Measurements from ENCODE around the gene PLA2G4A. TPM values are rescaled to one million over a fixed set of nuclear protein-coding genes. Genes with fewer than 3 reads are reported as not detected.

PLA2G4A gene
- total RNA-seq, 1 experiment from 2014 or later = 8.6 TPM

- no peak overlapping the region for H3K4me2 ChIP-seq (ENCODE audit: low read length)
- no peak overlapping the region for H3K27ac ChIP-seq (ENCODE audit: low read depth, low read length)
- H3K27me3 ChIP-seq (ENCODE audit: insufficient read depth, low read length) = no peaks in the 10 kb centered on the region
- no peak overlapping the region for H3K9ac ChIP-seq (ENCODE audit: low read length)
- H3K4me1 ChIP-seq (ENCODE audit: control insufficient read depth in 1 of 2, insufficient read depth in 2 of 2, low read length in 2 of 2) = no peaks in the 10 kb centered on the region
- CTCF ChIA-PET = no interaction called here
- H3K9me2 ChIP-seq (ENCODE audit: insufficient read depth) = no peaks in the 10 kb centered on the region
- no peaks in the 10 kb centered on the region for H3K79me2 ChIP-seq (ENCODE audit: insufficient read depth, low read length)
- H3K9me3 ChIP-seq (ENCODE audit: control insufficient read depth in 1 of 2, insufficient read depth in 1 of 2, low read depth in 1 of 2, low read length in 2 of 2) = no peaks in the 10 kb centered on the region
- intact Hi-C loops (cut with micrococcal nuclease) = no loop called here
- no peaks in the 10 kb centered on the region for H4K20me1 ChIP-seq (ENCODE audit: insufficient read depth)
- POLR2A ChIA-PET = no interaction called here
- no peak overlapping the region for H3K4me3 ChIP-seq (replicated peaks in 1 of 2; ENCODE audit: low read depth in 1 of 2, low read length in 2 of 2)
- RAD21 ChIA-PET (ENCODE audit: low non-redundant PET in 1 of 2, low total read pairs in 2 of 2, uncharacterized antibody in 2 of 2, unreplicated experiment in 2 of 2) = no interaction called here
- ATAC-seq (no peak), DNase-seq (ENCODE audit: low read depth, low spot score) (no peak)
- H3K36me3 ChIP-seq (ENCODE audit: control insufficient read depth in 1 of 2, insufficient read depth in 2 of 2, low read length in 2 of 2) = no peaks in the 10 kb centered on the region
- no peak overlapping the region for H2AFZ ChIP-seq (ENCODE audit: low read depth, low read length, poor library complexity, severe bottlenecking)
- TF ChIP-seq ATF3 (IDR thresholded peaks at IDR 0.05) (no peak), FOSL1 (IDR thresholded peaks at IDR 0.05; ENCODE audit: low read depth) (no peak), MAX (IDR thresholded peaks at IDR 0.05) (no peak), EGR1 (IDR thresholded peaks at IDR 0.05; ENCODE audit: low read depth) (no peak), SP1 (IDR thresholded peaks at IDR 0.05; ENCODE audit: low read depth) (no peak), CEBPB (IDR thresholded peaks at IDR 0.05; ENCODE audit: low read depth) (no peak), ELF1 (IDR thresholded peaks at IDR 0.05; ENCODE audit: borderline replicate concordance, low read depth) (no peak), JUND (IDR thresholded peaks at IDR 0.05) (no peak), YY1 (IDR thresholded peaks at IDR 0.05; ENCODE audit: extremely low read depth, insufficient replicate concordance, low read depth, low read length) (no peak), ZNF274 (IDR thresholded peaks at IDR 0.05; ENCODE audit: low read depth, low read length) (no peak), SRF (IDR thresholded peaks at IDR 0.05; ENCODE audit: low read depth) (no peak), CBX3 (IDR thresholded peaks at IDR 0.05; ENCODE audit: low read depth) (no peak)
- no TSS peak for BruUV-seq (replicated peaks)
These were observed 31.2 kb downstream of the PLA2G4A start for GRCh38 chr1:186859995-186860394.

- H3K9me2 ChIP-seq (ENCODE audit: insufficient read depth) = no peaks in the 10 kb centered on the region
- no peaks in the 10 kb centered on the region for H3K36me3 ChIP-seq (ENCODE audit: control insufficient read depth in 1 of 2, insufficient read depth in 2 of 2, low read length in 2 of 2)
- H3K4me3 ChIP-seq (replicated peaks in 1 of 2; ENCODE audit: low read depth in 1 of 2, low read length in 2 of 2) = no peak overlapping the region
- H3K4me1 ChIP-seq (ENCODE audit: control insufficient read depth in 1 of 2, insufficient read depth in 2 of 2, low read length in 2 of 2) = no peaks in the 10 kb centered on the region
- intact Hi-C loops (cut with micrococcal nuclease) = no loop called here
- no peaks in the 10 kb centered on the region for H3K9me3 ChIP-seq (ENCODE audit: control insufficient read depth in 1 of 2, insufficient read depth in 1 of 2, low read depth in 1 of 2, low read length in 2 of 2)
- no peaks in the 10 kb centered on the region for H3K27me3 ChIP-seq (ENCODE audit: insufficient read depth, low read length)
- no peak overlapping the region for H3K9ac ChIP-seq (ENCODE audit: low read length)
- H3K79me2 ChIP-seq (ENCODE audit: insufficient read depth, low read length) = no peaks in the 10 kb centered on the region
- RAD21 ChIA-PET (ENCODE audit: low non-redundant PET in 1 of 2, low total read pairs in 2 of 2, uncharacterized antibody in 2 of 2, unreplicated experiment in 2 of 2) = no interaction called here
- ATAC-seq = no peak
- H3K27ac ChIP-seq (ENCODE audit: low read depth, low read length) = no peak overlapping the region
- no peak for DNase-seq (ENCODE audit: low read depth, low spot score)
- POLR2A ChIA-PET = no interaction called here
- no peak overlapping the region for H3K4me2 ChIP-seq (ENCODE audit: low read length)
- no TSS peak for BruUV-seq (replicated peaks)
- CTCF ChIA-PET = no interaction called here
- no peak overlapping the region for H2AFZ ChIP-seq (ENCODE audit: low read depth, low read length, poor library complexity, severe bottlenecking)
- no peaks in the 10 kb centered on the region for H4K20me1 ChIP-seq (ENCODE audit: insufficient read depth)
- TF ChIP-seq EZH2 (IDR thresholded peaks at IDR 0.05) (no peak), CBX3 (IDR thresholded peaks at IDR 0.05; ENCODE audit: low read depth) (no peak), ZNF274 (IDR thresholded peaks at IDR 0.05; ENCODE audit: low read depth, low read length) (no peak), ELF1 (IDR thresholded peaks at IDR 0.05; ENCODE audit: borderline replicate concordance, low read depth) (no peak), POLR2AphosphoS5 (IDR thresholded peaks at IDR 0.05; ENCODE audit: low read depth, low read length) (no peak), SRF (IDR thresholded peaks at IDR 0.05; ENCODE audit: low read depth) (no peak), EZH2phosphoT487 (IDR thresholded peaks at IDR 0.05; ENCODE audit: borderline replicate concordance) (no peak), RAD21 (IDR thresholded peaks at IDR 0.05; ENCODE audit: low read depth) (no peak), ATF3 (IDR thresholded peaks at IDR 0.05) (no peak), ZFX (IDR thresholded peaks at IDR 0.05) (no peak), SP1 (IDR thresholded peaks at IDR 0.05; ENCODE audit: low read depth) (no peak), EGR1 (IDR thresholded peaks at IDR 0.05; ENCODE audit: low read depth) (no peak), ZBTB33 (IDR thresholded peaks at IDR 0.05; ENCODE audit: extremely low read depth, insufficient replicate concordance, low read length) (no peak)
These were observed 35.5 kb downstream of the PLA2G4A start for GRCh38 chr1:186864296-186864695.
